ENCODE results near the gene ASCC2. TPM values are rescaled to one million over a fixed set of nuclear protein-coding genes. Genes with fewer than 3 reads are reported as not detected.
"Not testable (repeated sequence)": the region's sequence is repeated elsewhere in the genome, so short reads cannot be mapped to it uniquely, and the experiment has no call there.

ASCC2 gene
- polyA plus RNA-seq, 3 donors = 35.9 to 54.5 (median 45.7) TPM

- DNase-seq (ENCODE audit: extremely low read depth in 1 of 11, low read depth in 9 of 11, low spot score in 4 of 11) = no peak
These were observed 6.7 kb downstream of the ASCC2 start for GRCh38 chr22:29831186-29831921.

- DNase-seq (ENCODE audit: extremely low read depth in 1 of 11, low read depth in 9 of 11, low spot score in 4 of 11) = no peak
These were observed 7.5 kb downstream of the ASCC2 start for GRCh38 chr22:29830585-29830984.

- not testable (repeated sequence) for DNase-seq (ENCODE audit: extremely low read depth in 1 of 11, low read depth in 9 of 11, low spot score in 4 of 11)
These were observed 10.3 kb downstream of the ASCC2 start for GRCh38 chr22:29827726-29828125.

DNA sequence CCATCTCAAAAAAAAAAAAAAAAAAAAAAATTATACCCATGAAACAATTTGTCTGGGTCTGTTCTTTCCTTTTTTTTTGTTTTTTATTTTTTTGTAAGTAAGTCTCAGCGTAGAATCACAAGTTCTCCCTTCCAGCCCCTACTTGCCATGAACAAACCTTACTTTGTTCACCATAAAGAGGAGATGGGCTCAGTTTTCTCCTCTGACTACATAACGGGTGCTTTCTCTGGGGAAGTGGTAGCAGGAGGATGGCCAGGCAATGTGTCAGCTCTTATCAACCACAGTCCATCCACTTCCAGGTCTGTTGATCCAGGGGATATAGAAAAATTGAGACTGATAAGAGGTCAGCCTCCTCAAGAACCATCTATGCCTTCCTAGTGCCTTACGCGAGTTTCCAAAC is 11.0 kb downstream of the ASCC2 start:
- no peak for DNase-seq (ENCODE audit: extremely low read depth in 1 of 11, low read depth in 9 of 11, low spot score in 4 of 11)

DNA sequence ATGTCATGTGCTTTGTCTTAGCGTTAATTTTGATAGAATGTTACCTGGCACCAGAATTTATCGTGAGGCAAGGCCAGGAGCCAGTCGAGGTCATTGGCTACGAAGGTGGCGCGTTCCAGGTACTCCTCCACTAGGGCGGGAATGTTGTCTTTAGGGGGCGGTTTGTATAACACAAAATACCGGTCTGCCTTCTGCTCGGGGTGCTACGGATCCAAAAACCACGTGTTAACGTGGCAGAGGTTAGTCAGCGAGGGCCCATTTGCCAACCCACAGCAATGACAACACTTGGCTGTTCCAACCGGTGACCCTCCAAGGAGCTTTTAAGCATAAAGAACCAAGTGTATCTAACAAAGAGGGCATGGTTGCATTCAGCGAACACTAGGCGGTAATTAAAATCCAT is 12.5 kb downstream of the ASCC2 start:
- DNase-seq (ENCODE audit: extremely low read depth in 1 of 11, low read depth in 9 of 11, low spot score in 4 of 11) = no peak

- DNase-seq (ENCODE audit: extremely low read depth in 1 of 11, low read depth in 9 of 11, low spot score in 4 of 11) = no peak
These were observed 13.4 kb downstream of the ASCC2 start for GRCh38 chr22:29824677-29825076.

DNA sequence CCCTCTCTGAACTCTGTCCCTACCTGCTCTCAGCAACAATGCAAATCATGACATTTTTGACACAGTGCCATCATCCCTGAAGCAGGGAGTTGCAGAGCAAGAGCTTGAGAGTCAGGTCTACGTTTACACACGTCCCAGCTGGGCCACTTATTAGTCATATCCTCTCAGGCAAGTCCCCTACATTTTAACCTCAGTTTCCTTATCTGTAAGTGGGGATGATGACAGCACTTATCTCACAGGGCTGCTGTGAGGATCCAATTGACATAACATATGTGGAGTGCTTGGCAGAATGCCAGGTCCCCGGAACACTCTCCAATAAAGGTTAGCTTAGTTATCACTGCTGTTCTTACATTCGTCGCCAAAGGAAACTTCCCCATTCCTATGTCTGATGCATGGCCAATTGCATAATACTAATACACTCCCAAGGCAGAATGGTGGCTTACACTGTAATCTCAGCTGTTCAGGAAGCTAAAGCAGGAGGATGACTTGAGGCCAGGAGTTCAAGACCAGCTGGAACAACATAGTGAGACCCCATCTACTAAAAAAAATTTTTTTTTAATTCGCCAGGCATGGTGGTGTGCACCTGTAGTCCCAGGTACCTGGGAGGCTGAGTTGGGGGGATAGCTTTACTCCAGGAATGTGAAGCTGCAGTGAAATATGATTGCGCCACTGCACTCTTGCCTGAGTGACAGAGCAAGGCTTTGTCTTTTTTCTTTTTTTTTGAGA is 16.6 kb downstream of the ASCC2 start:
- DNase-seq (ENCODE audit: extremely low read depth in 1 of 11, low read depth in 9 of 11, low spot score in 4 of 11) = no peak

DNA sequence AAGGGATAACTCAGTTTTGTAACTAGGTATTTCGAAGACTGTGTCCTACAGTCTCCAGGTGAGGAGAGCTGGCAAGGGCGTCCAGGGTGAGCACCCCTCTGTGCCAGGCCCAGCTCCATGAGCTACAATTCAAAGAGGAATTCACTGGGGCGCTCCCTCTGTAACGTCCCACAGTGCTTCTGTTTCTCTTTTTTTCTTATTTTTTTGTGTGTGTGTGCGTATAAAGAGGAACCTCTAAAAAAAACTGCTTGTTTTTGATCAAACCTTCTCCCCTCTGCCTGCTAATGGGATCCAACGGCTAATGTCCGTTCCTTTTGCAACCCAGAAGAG is 17.1 kb downstream of the ASCC2 start:
- DNase-seq (ENCODE audit: extremely low read depth in 1 of 11, low read depth in 9 of 11, low spot score in 4 of 11) = no peak

DNA sequence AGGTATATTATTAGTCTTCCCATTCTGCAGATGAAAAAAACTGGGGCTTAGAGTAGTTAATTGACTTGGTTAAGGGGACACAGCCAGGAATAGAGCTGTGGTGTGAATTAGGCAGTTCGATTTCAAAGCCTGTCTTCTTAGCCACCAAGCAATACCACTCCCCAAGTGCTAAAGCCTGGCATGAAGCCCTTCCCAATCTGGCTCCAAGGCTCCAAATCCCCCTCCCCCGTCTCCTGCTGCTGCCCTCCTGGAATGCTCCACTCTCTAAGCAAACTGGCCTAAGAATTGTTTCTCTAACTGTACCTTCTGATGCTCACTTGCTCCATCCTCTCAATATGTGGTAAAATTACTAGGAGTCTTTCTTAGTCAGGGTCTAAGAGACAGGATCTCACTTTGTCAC is 18.6 kb downstream of the ASCC2 start:
- DNase-seq (ENCODE audit: extremely low read depth in 1 of 11, low read depth in 9 of 11, low spot score in 4 of 11) = no peak

- DNase-seq (ENCODE audit: extremely low read depth in 1 of 11, low read depth in 9 of 11, low spot score in 4 of 11) = no peak
These were observed 20.4 kb downstream of the ASCC2 start for GRCh38 chr22:29817724-29818123.

- DNase-seq (ENCODE audit: extremely low read depth in 1 of 11, low read depth in 9 of 11, low spot score in 4 of 11) = no peak
These were observed 21.1 kb downstream of the ASCC2 start for GRCh38 chr22:29816980-29817379.

- DNase-seq (ENCODE audit: extremely low read depth in 1 of 11, low read depth in 9 of 11, low spot score in 4 of 11) = no peak
These were observed 21.5 kb downstream of the ASCC2 start for GRCh38 chr22:29816539-29816938.

DNA sequence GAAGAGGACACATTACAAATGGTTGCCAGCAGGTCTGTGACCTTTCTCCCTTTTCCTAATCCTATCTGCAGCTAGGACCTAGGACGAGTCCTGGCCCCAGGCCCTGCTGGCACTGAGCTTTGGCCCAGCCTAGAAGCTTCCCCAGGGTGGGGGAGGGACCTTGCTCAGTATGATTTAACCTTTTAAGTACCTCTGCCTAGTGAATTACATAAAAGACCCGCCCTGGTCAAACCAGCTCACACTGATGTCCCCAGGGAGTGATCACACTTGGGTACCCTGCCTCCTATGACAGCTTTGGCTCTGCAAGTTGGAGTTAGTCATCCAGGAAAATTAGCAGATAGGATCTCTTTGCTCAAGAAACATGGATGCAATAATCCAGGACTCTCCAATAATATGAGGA is 21.9 kb downstream of the ASCC2 start:
- no peak for DNase-seq (ENCODE audit: extremely low read depth in 1 of 11, low read depth in 9 of 11, low spot score in 4 of 11)

- DNase-seq (ENCODE audit: extremely low read depth in 1 of 11, low read depth in 9 of 11, low spot score in 4 of 11) = no peak
These were observed 22.5 kb downstream of the ASCC2 start for GRCh38 chr22:29815580-29815979.

DNA sequence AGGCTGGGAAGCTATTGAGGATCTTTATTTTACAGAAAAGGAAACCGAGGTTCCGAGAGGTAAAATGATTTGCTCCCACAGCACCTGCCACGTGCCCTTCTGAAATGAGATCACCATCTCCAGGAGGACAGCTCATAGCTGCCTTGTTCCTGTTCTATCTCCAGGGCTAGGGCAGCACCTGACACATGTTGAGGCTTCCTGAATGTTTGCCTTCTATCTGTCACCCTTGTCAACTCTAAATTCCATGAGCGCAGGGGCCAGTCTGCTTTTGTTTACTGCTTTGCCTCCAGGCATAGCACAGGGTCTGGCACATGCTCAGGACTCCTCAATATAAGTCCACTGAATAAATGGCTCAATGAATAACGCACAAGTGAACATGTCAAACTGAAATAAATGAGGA is 24.1 kb downstream of the ASCC2 start:
- DNase-seq (ENCODE audit: extremely low read depth in 1 of 11, low read depth in 9 of 11, low spot score in 4 of 11) = no peak

DNA sequence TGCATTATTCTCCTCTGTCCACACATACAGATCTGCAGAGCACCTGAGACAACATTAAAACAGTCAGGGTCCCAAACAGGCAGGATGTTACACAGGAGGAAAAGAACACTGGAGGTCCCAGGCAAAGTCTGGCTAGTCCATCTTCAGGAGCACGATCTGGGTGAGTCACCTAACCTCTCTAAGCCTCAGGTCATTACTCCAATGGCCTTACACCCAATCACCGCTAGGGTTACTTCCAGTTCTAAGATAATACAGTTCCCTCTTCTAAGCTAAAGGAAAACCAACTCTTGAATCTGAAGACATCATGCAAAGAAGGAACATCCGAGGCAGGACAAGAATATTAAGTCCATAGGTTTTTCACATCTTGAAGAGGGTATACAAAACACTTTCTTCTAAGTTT is 24.5 kb downstream of the ASCC2 start:
- no peak for DNase-seq (ENCODE audit: extremely low read depth in 1 of 11, low read depth in 9 of 11, low spot score in 4 of 11)

DNA sequence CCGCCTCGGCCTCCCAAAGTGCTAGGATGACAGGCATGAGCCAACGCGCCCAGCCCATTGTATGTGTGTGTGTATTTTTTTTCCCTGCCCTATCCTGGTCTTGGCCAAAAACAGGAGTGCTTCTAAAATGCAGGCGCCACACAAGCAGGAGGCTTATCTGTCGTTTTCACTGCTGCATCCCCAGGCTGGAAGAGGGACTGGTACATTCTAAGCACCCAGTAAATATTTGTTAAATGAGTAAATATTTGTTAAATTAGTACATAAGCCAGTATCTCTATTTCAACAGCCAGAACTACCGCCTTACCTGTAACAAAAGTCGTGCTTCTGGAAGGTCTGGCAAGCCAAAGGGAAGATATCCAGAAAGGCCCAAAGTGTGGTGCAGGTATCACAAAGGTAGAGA is 24.9 kb downstream of the ASCC2 start:
- DNase-seq (ENCODE audit: extremely low read depth in 1 of 11, low read depth in 9 of 11, low spot score in 4 of 11) = no peak

- no peak for DNase-seq (ENCODE audit: extremely low read depth in 1 of 11, low read depth in 9 of 11, low spot score in 4 of 11)
These were observed 26.7 kb downstream of the ASCC2 start for GRCh38 chr22:29811377-29811776.

DNA sequence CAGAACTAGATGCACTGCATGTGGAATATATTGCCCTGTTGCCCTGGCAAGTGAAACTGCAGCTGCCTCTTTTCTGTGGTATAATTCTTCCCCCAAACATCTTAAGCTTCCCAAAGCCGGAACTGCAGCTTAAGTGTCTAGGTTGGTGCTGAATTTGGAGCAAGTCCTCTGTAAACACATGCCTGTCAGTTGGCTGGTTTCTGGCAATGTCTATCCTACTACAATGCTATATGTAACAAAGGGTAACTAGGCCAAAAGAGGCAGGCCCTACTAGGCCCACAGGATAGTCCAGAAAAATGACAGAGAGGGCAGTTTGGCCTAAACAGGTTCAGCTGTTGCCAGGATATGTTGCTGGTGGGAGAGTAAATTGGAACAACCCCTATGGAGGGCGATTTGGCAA is 27.9 kb downstream of the ASCC2 start:
- no peak for DNase-seq (ENCODE audit: extremely low read depth in 1 of 11, low read depth in 9 of 11, low spot score in 4 of 11)

- no peak for DNase-seq (ENCODE audit: extremely low read depth in 1 of 11, low read depth in 9 of 11, low spot score in 4 of 11)
These were observed 31.9 kb downstream of the ASCC2 start for GRCh38 chr22:29806196-29806595.

DNA sequence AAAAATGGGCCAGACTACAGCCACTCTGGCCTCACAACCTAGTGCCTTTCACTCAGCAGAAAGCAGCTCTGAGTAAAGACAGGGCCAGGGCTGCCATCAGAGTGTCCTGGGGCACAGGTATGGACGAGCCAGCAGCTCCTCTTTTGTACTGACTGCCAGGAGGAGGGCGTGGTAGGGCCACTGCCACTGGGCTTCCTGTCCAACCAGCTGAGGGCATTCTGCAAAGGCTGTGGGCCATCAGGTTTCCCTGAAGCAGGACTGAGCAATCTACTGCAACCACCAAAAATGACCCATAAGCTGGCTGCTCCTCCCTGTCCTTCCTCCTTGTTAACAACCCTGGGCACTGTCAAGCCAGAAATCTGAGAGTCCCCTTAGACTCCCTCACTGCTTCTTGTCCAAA is 33.1 kb downstream of the ASCC2 start:
- no peak for DNase-seq (ENCODE audit: extremely low read depth in 1 of 11, low read depth in 9 of 11, low spot score in 4 of 11)

Measured in renal cortex interstitium (tissue), 11 donors.